Measurements from ENCODE around the gene ESRRA. TPM values are rescaled to one million over a fixed set of nuclear protein-coding genes. Genes with fewer than 3 reads are reported as not detected.
A peak's percentile ranks its signal among the peaks of the same experiment; 100 is the strongest.

Gene ESRRA
- total and polyA plus RNA-seq, 9 of the 15 experiments (the other 6 are each of a cell fraction or from before 2014, with no cell fraction given): 0.27 to 89.7 (median 23.7) TPM

DNA sequence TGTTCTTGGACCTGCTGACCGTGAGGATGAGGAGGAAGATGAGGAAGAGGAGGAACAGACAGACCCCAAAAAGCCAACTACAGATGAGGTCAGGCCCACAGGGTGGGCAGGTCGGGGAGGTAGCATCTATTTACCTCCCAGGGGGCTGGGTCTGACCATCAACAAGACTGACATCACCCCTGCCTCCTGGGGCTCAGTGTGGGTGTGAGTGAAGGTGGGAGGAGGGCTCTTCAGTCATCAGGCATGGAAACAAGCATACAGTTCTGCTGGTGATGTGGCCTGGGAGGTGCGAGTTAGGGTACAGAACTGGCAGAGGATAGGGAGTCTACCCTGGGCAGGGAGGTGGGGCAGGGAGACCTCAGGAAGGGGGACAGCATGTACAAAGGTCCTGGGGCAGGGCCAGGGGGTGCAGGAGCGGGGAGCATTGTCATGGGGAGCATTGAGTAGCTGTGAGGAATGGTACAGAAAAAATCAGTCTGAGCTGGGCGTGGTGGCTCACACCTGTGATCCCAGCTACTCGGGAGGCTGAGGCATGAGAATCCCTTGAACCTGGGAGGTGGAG, 45.1 kb upstream of the ESRRA start:
- no TSS peak for BruUV-seq (replicated peaks)
- TF ChIP-seq STAG1 (CRISPR knock-in tag; IDR thresholded peaks at IDR 0.05; ENCODE audit: borderline replicate concordance) (peak; percentile 13; the same call in 1 of the 2 replicates), POLR2A (conservative IDR thresholded peaks at IDR 0.05) (0 out of 2 replicates have a peak, but pooled peaks have one; percentile 11), FOXK2 (conservative IDR thresholded peaks at IDR 0.05 in 1 of 2, IDR thresholded peaks at IDR 0.05 in 1 of 2; ENCODE audit: low read depth in 2 of 2) (no peak), EWSR1 (IDR thresholded peaks at IDR 0.05; ENCODE audit: borderline replicate concordance, low read depth, partially characterized antibody) (no peak)
- in situ Hi-C loops (cut with MboI): no loop called here
- POLR2A ChIA-PET: interaction anchor here (1.2 kb wide), 2 partner anchors 9 to 15 kb away, joined by 5 to 7 read pairs; partner anchors contain the start of gene PLCB3
- intact Hi-C loops (cut with micrococcal nuclease): no loop called here
- Histone ChIP-seq H3K79me2 (ENCODE audit: control insufficient read depth, insufficient read depth, low read length) (no peaks in the 10 kb centered on the region), H3K27ac (ENCODE audit: extremely low read depth, low read depth, low read length) (no peak overlapping the region), H2AFZ (ENCODE audit: low read depth, low read length) (no peak overlapping the region), H3K4me3 (no peak overlapping the region), H3K27me3 (ENCODE audit: control insufficient read depth in 2 of 2, insufficient read depth in 2 of 2, low read length in 2 of 2) (no peaks in the 10 kb centered on the region), H3K4me1 (replicated peaks in 1 of 2; ENCODE audit: control insufficient read depth in 2 of 2, insufficient read depth in 2 of 2, low read length in 2 of 2) (peaks cover 0 to 51% of the 10 kb centered on the region in 2 experiments; a peak in 2 of 5 replicates), H3K36me3 (ENCODE audit: control insufficient read depth, insufficient read depth, low read length) (peaks cover 90% of the 10 kb centered on the region), H3K4me2 (ENCODE audit: insufficient read depth, low read length) (no peak overlapping the region), H3K9ac (ENCODE audit: insufficient read depth in 1 of 2, low read depth in 2 of 2, low read length in 2 of 2) (no peak overlapping the region), H3K9me1 (ENCODE audit: control insufficient read depth, insufficient read depth, low read length) (no peaks in the 10 kb centered on the region), H4K20me1 (replicated peaks; ENCODE audit: control insufficient read depth, insufficient read depth, low read length) (0 out of 2 replicates have a peak, but pooled peaks cover 4% of the 10 kb centered on the region), H3K9me3 (replicated peaks; ENCODE audit: control insufficient read depth, insufficient read depth, low read depth, low read length) (no peaks in the 10 kb centered on the region)
- no peak for DNase-seq (ENCODE audit: extremely low read depth in 1 of 4, low spot score in 3 of 4)
- 95% methylated on average over 6 of the region's 6 CpGs for WGBS (ENCODE audit: insufficient coverage, low coverage, missing lambda C conversion rate)
- CTCF ChIA-PET (ENCODE audit: low intra/inter-chr PET ratio): no interaction called here
- FAIRE-seq: no peak
- ATAC-seq: no peak

- Histone ChIP-seq H3K79me2 (ENCODE audit: control insufficient read depth, insufficient read depth, low read length) (no peaks in the 10 kb centered on the region), H3K9me1 (ENCODE audit: control insufficient read depth, insufficient read depth, low read length) (no peaks in the 10 kb centered on the region), H3K27ac (ENCODE audit: extremely low read depth, low read depth, low read length) (no peak overlapping the region), H2AFZ (ENCODE audit: low read depth, low read length) (no peak overlapping the region), H4K20me1 (replicated peaks; ENCODE audit: control insufficient read depth, insufficient read depth, low read length) (0 out of 2 replicates have a peak, but pooled peaks cover 4% of the 10 kb centered on the region), H3K4me1 (replicated peaks in 1 of 2; ENCODE audit: control insufficient read depth in 2 of 2, insufficient read depth in 2 of 2, low read length in 2 of 2) (peaks cover 0 to 42% of the 10 kb centered on the region in 2 experiments; a peak in 2 of 5 replicates), H3K4me3 (no peak overlapping the region), H3K9me3 (replicated peaks; ENCODE audit: control insufficient read depth, insufficient read depth, low read depth, low read length) (no peaks in the 10 kb centered on the region), H3K36me3 (ENCODE audit: control insufficient read depth, insufficient read depth, low read length) (peaks cover 90% of the 10 kb centered on the region), H3K4me2 (ENCODE audit: insufficient read depth, low read length) (no peak overlapping the region), H3K27me3 (ENCODE audit: control insufficient read depth in 2 of 2, insufficient read depth in 2 of 2, low read length in 2 of 2) (no peaks in the 10 kb centered on the region), H3K9ac (ENCODE audit: insufficient read depth in 1 of 2, low read depth in 2 of 2, low read length in 2 of 2) (no peak overlapping the region; a peak in 1 of 4 replicates)
- ATAC-seq (no peak), DNase-seq (ENCODE audit: extremely low read depth in 1 of 4, low spot score in 3 of 4) (no peak), FAIRE-seq (no peak)
- intact Hi-C loops (cut with micrococcal nuclease): no loop called here
- ChIA-PET CTCF (ENCODE audit: low intra/inter-chr PET ratio) (no interaction called here), POLR2A (interaction anchor here (0.6 to 1.2 kb wide), 5 partner anchors 10 to 428 kb away, joined by 3 to 7 read pairs (median 4); partner anchors contain the start of gene PLCB3)
- BruUV-seq (replicated peaks): no TSS peak
- in situ Hi-C loops (cut with MboI): no loop called here
- WGBS (ENCODE audit: insufficient coverage, low coverage, missing lambda C conversion rate): 89% methylated on average over 12 of the region's 18 CpGs
- no peak for TF ChIP-seq ADNP (tag; IDR thresholded peaks at IDR 0.05)
- no peak for TF ChIP-seq SRF (CRISPR knock-in tag; IDR thresholded peaks at IDR 0.05)
- TF ChIP-seq, protein P1, sequence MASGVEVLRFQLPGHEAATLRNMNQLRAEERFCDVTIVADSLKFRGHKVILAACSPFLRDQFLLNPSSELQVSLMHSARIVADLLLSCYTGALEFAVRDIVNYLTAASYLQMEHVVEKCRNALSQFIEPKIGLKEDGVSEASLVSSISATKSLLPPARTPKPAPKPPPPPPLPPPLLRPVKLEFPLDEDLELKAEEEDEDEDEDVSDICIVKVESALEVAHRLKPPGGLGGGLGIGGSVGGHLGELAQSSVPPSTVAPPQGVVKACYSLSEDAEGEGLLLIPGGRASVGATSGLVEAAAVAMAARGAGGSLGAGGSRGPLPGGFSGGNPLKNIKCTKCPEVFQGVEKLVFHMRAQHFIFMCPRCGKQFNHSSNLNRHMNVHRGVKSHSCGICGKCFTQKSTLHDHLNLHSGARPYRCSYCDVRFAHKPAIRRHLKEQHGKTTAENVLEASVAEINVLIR (CRISPR knock-in tag; IDR thresholded peaks at IDR 0.05): no peak
- no peak for TF ChIP-seq FUS (optimal IDR thresholded peaks at IDR 0.05; ENCODE audit: low read depth, low read length)
- no peak for TF ChIP-seq PYGO2 (tag; IDR thresholded peaks at IDR 0.05)
- no peak for TF ChIP-seq HDGF (IDR thresholded peaks at IDR 0.05)
- TF ChIP-seq ZNF224 (CRISPR knock-in tag; IDR thresholded peaks at IDR 0.05): no peak
- TF ChIP-seq, protein P2, sequence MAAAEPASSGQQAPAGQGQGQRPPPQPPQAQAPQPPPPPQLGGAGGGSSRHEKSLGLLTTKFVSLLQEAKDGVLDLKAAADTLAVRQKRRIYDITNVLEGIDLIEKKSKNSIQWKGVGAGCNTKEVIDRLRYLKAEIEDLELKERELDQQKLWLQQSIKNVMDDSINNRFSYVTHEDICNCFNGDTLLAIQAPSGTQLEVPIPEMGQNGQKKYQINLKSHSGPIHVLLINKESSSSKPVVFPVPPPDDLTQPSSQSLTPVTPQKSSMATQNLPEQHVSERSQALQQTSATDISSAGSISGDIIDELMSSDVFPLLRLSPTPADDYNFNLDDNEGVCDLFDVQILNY (CRISPR knock-in tag; IDR thresholded peaks at IDR 0.05): no peak
- TF ChIP-seq BMI1 (IDR thresholded peaks at IDR 0.05; ENCODE audit: low read length): no peak
- no peak for TF ChIP-seq ELF1 (tag; IDR thresholded peaks at IDR 0.05)
- TF ChIP-seq ZKSCAN8 (CRISPR knock-in tag; IDR thresholded peaks at IDR 0.05): no peak
These were observed 43.7 kb upstream of the ESRRA start for GRCh38 chr11:64261556-64262080.
